Spinal cord (tissue), 10 donors: ENCODE data around the gene CCDC120. TPM values are rescaled to one million over a fixed set of nuclear protein-coding genes. Genes with fewer than 3 reads are reported as not detected.

Experiments used
- DNase-seq, 6 donors: peaks; one replicate each; pipeline versions ENCODE4 v3.0.0 to v3.0.0-alpha.2; 2013 to 2015; ENCODE audit warnings: low spot score in 6 of 6, low read depth in 4 of 6
- H3K27ac ChIP-seq: one replicate; pipeline ENCODE4 v1.5.1; 2013; ENCODE audit warnings: low read depth, low read length, control low read depth
- H3K27me3 ChIP-seq: one replicate; pipeline ENCODE4 v1.6.1; 2013; ENCODE audit warnings: low read length; ENCODE audit not compliant: control insufficient read depth, insufficient read depth
- H3K36me3 ChIP-seq: one replicate; pipeline ENCODE4 v1.6.1; 2013; ENCODE audit warnings: low read length; ENCODE audit not compliant: control insufficient read depth, insufficient read depth
- H3K4me1 ChIP-seq: one replicate; pipeline ENCODE4 v1.6.1; 2013; ENCODE audit warnings: low read length; ENCODE audit not compliant: control insufficient read depth, insufficient read depth
- H3K4me3 ChIP-seq: one replicate; pipeline ENCODE4 v1.5.1; 2013; ENCODE audit warnings: low read depth, low read length, control low read depth
- H3K9me3 ChIP-seq: one replicate; pipeline ENCODE4 v1.6.1; 2013; ENCODE audit warnings: low read length; ENCODE audit not compliant: control insufficient read depth, insufficient read depth
- WGBS: methylation state at CpG from one replicate; pipeline ENCODE4 v1.1.5; 2013; ENCODE audit warnings: missing lambda C conversion rate; ENCODE audit not compliant: insufficient coverage; 5-methylcytosine and 5-hydroxymethylcytosine counted together
- polyA plus RNA-seq, 2 donors: library from polyadenylated mRNA; unstranded; fragments of 120-200 nt; gene quantifications; one replicate each; pipeline ENCODE4 v1.2.1, GENCODE V29; 2013; ENCODE audit not compliant: insufficient read length in 2 of 2
- total RNA-seq, 2 donors: library from RNA; depleted of rRNA in 1 of 2; stranded (reverse); fragments of 120-200 nt in 1 of 2; fragments of >200 nt in 1 of 2; gene quantifications; one replicate each; pipeline versions ENCODE4 v1.2.3 to v1.2.4, GENCODE V29; 2013 to 2014
- donor health status: healthy.

Gene CCDC120
- total and polyA plus RNA-seq, 4 donors, result 1.6 to 22.4 (median 9.2) TPM

- DNase-seq, result no peak
- H3K9me3 ChIP-seq, result no peaks in the 10 kb centered on the region
- no peak overlapping the region for H3K4me3 ChIP-seq
- WGBS, result 75% methylated on average over 2 of the region's 3 CpGs
- H3K27ac ChIP-seq, result no peak overlapping the region
- H3K36me3 ChIP-seq, result peaks cover 38% of the 10 kb centered on the region
- no peaks in the 10 kb centered on the region for H3K27me3 ChIP-seq
- no peaks in the 10 kb centered on the region for H3K4me1 ChIP-seq
Measured at GRCh38 chrX:49060914-49061313, 2.1 kb downstream of the CCDC120 start.

- Histone ChIP-seq H3K36me3 (peaks cover 40% of the 10 kb centered on the region), H3K4me3 (no peak overlapping the region), H3K27me3 (no peaks in the 10 kb centered on the region), H3K9me3 (no peaks in the 10 kb centered on the region), H3K4me1 (no peaks in the 10 kb centered on the region), H3K27ac (no peak overlapping the region)
- DNase-seq, result no peak
- 78% methylated on average over 3 of the region's 7 CpGs for WGBS
Measured at GRCh38 chrX:49061490-49061889, 2.7 kb downstream of the CCDC120 start.

- Histone ChIP-seq H3K4me3 (no peak overlapping the region), H3K27me3 (no peaks in the 10 kb centered on the region), H3K36me3 (peaks cover 45% of the 10 kb centered on the region), H3K27ac (no peak overlapping the region), H3K9me3 (no peaks in the 10 kb centered on the region), H3K4me1 (no peaks in the 10 kb centered on the region)
- DNase-seq, result no peak
- 71% methylated on average over 10 of the region's 10 CpGs for WGBS
Measured at GRCh38 chrX:49061916-49062315, 3.1 kb downstream of the CCDC120 start.

- Histone ChIP-seq H3K9me3 (no peaks in the 10 kb centered on the region), H3K36me3 (peaks cover 55% of the 10 kb centered on the region), H3K4me3 (no peak overlapping the region), H3K4me1 (no peaks in the 10 kb centered on the region), H3K27me3 (no peaks in the 10 kb centered on the region), H3K27ac (no peak overlapping the region)
- WGBS, result 80% methylated on average over 1 of the region's 9 CpGs
- DNase-seq, result no peak
Measured at GRCh38 chrX:49063715-49064114, 4.9 kb downstream of the CCDC120 start.

GRCh38 chrX:49064303-49064702, 5.5 kb downstream of the CCDC120 start:
- 82% methylated on average over 20 of the region's 20 CpGs for WGBS
- H3K9me3 ChIP-seq, result no peaks in the 10 kb centered on the region
- no peak for DNase-seq
- no peaks in the 10 kb centered on the region for H3K27me3 ChIP-seq
- no peak overlapping the region for H3K4me3 ChIP-seq
- peaks cover 60% of the 10 kb centered on the region for H3K36me3 ChIP-seq
- H3K27ac ChIP-seq, result no peak overlapping the region
- H3K4me1 ChIP-seq, result no peaks in the 10 kb centered on the region

- 81% methylated on average over 8 of the region's 8 CpGs for WGBS
- Histone ChIP-seq H3K4me3 (no peak overlapping the region), H3K27me3 (no peaks in the 10 kb centered on the region), H3K27ac (no peak overlapping the region), H3K4me1 (no peaks in the 10 kb centered on the region), H3K36me3 (peaks cover 60% of the 10 kb centered on the region), H3K9me3 (no peaks in the 10 kb centered on the region)
- DNase-seq, result no peak
Measured at GRCh38 chrX:49064735-49065134, 5.9 kb downstream of the CCDC120 start.

- H3K4me1 ChIP-seq, result peaks cover 1% of the 10 kb centered on the region
- H3K27me3 ChIP-seq, result no peaks in the 10 kb centered on the region
- no peak for DNase-seq
- WGBS, result 57% methylated on average over 1 of the region's 2 CpGs
- H3K4me3 ChIP-seq, result no peak overlapping the region
- H3K36me3 ChIP-seq, result peaks cover 60% of the 10 kb centered on the region
- no peak overlapping the region for H3K27ac ChIP-seq
- no peaks in the 10 kb centered on the region for H3K9me3 ChIP-seq
Measured at GRCh38 chrX:49066278-49066677, 7.5 kb downstream of the CCDC120 start.

- WGBS, result 78% methylated on average over 5 of the region's 9 CpGs
- peaks cover 60% of the 10 kb centered on the region for H3K36me3 ChIP-seq
- no peaks in the 10 kb centered on the region for H3K27me3 ChIP-seq
- H3K9me3 ChIP-seq, result no peaks in the 10 kb centered on the region
- H3K4me3 ChIP-seq, result no peak overlapping the region
- DNase-seq, result no peak
- H3K27ac ChIP-seq, result no peak overlapping the region
- peaks cover 5% of the 10 kb centered on the region for H3K4me1 ChIP-seq
Measured at GRCh38 chrX:49066690-49067089, 7.9 kb downstream of the CCDC120 start.

GRCh38 chrX:49067285-49068120, 8.7 kb downstream of the CCDC120 start:
- WGBS, result 83% methylated on average over 35 of the region's 41 CpGs
- H3K9me3 ChIP-seq, result no peaks in the 10 kb centered on the region

GRCh38 chrX:49069038-49069437, 10.2 kb downstream of the CCDC120 start:
- WGBS, result 79% methylated on average over 8 of the region's 11 CpGs
- peaks cover 52% of the 10 kb centered on the region for H3K36me3 ChIP-seq
- no peak overlapping the region for H3K4me3 ChIP-seq
- no peaks in the 10 kb centered on the region for H3K9me3 ChIP-seq
- no peak for DNase-seq
- no peak overlapping the region for H3K27ac ChIP-seq
- no peaks in the 10 kb centered on the region for H3K27me3 ChIP-seq
- peaks cover 24% of the 10 kb centered on the region for H3K4me1 ChIP-seq

More at GRCh38 chrX:49067285-49068120, 8.7 kb downstream of the CCDC120 start:
- peaks cover 59% of the 10 kb centered on the region for H3K36me3 ChIP-seq
- peaks cover 12% of the 10 kb centered on the region for H3K4me1 ChIP-seq
- H3K27ac ChIP-seq, result no peak overlapping the region
- no peak overlapping the region for H3K4me3 ChIP-seq
- DNase-seq, result no peak
- no peaks in the 10 kb centered on the region for H3K27me3 ChIP-seq
